CD14-positive monocyte (primary cell): ENCODE measurements around the gene TLNRD1. TPM values are rescaled to one million over a fixed set of nuclear protein-coding genes. Genes with fewer than 3 reads are reported as not detected.

Source experiments
- DNase-seq, 3 donors: peaks; one replicate each; pipeline ENCODE4 v3.0.0-alpha.2; 2011 to 2022
- H2AFZ ChIP-seq: 2 replicates; pipeline ENCODE4 v1.6.0; 2012; ENCODE audit warnings: mild to moderate bottlenecking, low read depth, low read length, inconsistent platforms; ENCODE audit not compliant: insufficient read depth, poor library complexity, severe bottlenecking
- H3K27ac ChIP-seq, 2 donors: 1 replicate in 1 of 2; 2 replicates in 1 of 2; pipeline ENCODE4 v1.5.1; 2012 to 2013; ENCODE audit warnings: low read length in 2 of 2, control low read depth in 1 of 2, inconsistent platforms in 1 of 2, low read depth in 1 of 2, mild to moderate bottlenecking in 1 of 2
- H3K27me3 ChIP-seq, 2 donors: one replicate each; pipeline versions ENCODE4 v1.6.0 to v1.6.1; 2011 to 2013; ENCODE audit warnings: low read length in 2 of 2; ENCODE audit not compliant: control insufficient read depth in 2 of 2, insufficient read depth in 2 of 2
- H3K36me3 ChIP-seq, 2 donors: replicated peaks in 1 of 2; 1 replicate in 1 of 2; 2 replicates in 1 of 2; pipeline versions ENCODE4 v1.5.1 to v1.6.1; 2012 to 2013; ENCODE audit warnings: low read length in 2 of 2, control low read depth in 1 of 2, inconsistent platforms in 1 of 2, mild to moderate bottlenecking in 1 of 2; ENCODE audit not compliant: insufficient read depth in 2 of 2, control insufficient read depth in 1 of 2
- H3K4me1 ChIP-seq, 2 donors: 1 replicate in 1 of 2; 2 replicates in 1 of 2; pipeline versions ENCODE4 v1.5.1 to v1.6.1; 2012 to 2013; ENCODE audit warnings: low read length in 2 of 2, control low read depth in 1 of 2, inconsistent platforms in 1 of 2, mild to moderate bottlenecking in 1 of 2, moderate library complexity in 1 of 2; ENCODE audit not compliant: insufficient read depth in 2 of 2, control insufficient read depth in 1 of 2
- H3K4me2 ChIP-seq: replicated peaks from 2 replicates; pipeline ENCODE3; 2012; ENCODE audit warnings: low read length, moderate library complexity, mild to moderate bottlenecking; ENCODE audit not compliant: poor library complexity, severe bottlenecking; ENCODE audit errors: extremely low read depth
- H3K4me3 ChIP-seq, 3 experiments: fragments of 200-600 bp in 1 of 3; sonication (generic) in 1 of 3; replicated peaks in 1 of 3; 1 replicate in 2 of 3; 2 replicates in 1 of 3; pipeline ENCODE4 v1.5.1; 2011 to 2013; ENCODE audit warnings: low read length in 3 of 3, mild to moderate bottlenecking in 3 of 3, control low read depth in 2 of 3, low read depth in 2 of 3, inconsistent platforms in 1 of 3, moderate library complexity in 1 of 3
- H3K79me2 ChIP-seq: 2 replicates; pipeline ENCODE4 v1.6.0; 2012; ENCODE audit warnings: mild to moderate bottlenecking, control low read depth, inconsistent platforms, low read length, moderate library complexity; ENCODE audit not compliant: insufficient read depth
- H3K9ac ChIP-seq: 2 replicates; pipeline ENCODE4 v1.6.0; 2017; ENCODE audit warnings: low read length, mild to moderate bottlenecking; ENCODE audit not compliant: insufficient read depth, poor library complexity, severe bottlenecking
- H3K9me3 ChIP-seq, 2 donors: replicated peaks in 1 of 2; 1 replicate in 1 of 2; 2 replicates in 1 of 2; pipeline versions ENCODE4 v1.5.1 to v1.6.1; 2012 to 2013; ENCODE audit warnings: low read length in 2 of 2, control low read depth in 1 of 2; ENCODE audit not compliant: control insufficient read depth in 1 of 2, insufficient read depth in 1 of 2
- H4K20me1 ChIP-seq: 2 replicates; pipeline ENCODE4 v1.6.0; 2012; ENCODE audit warnings: mild to moderate bottlenecking, low read length, control low read depth, moderate library complexity; ENCODE audit not compliant: insufficient read depth
- H3K27ac Mint-ChIP-seq, 7 donors: one replicate each; pipeline ENCODE4 v1.8.0; 2020; ENCODE audit warnings: mild to moderate bottlenecking in 7 of 7, mixed read lengths in 7 of 7, moderate library complexity in 6 of 7, inconsistent platforms in 2 of 7
- H3K27me3 Mint-ChIP-seq, 3 donors: one replicate each; pipeline ENCODE4 v1.8.0; 2021 to 2022; ENCODE audit warnings: low read depth in 3 of 3, mild to moderate bottlenecking in 3 of 3, mixed read lengths in 3 of 3, moderate library complexity in 3 of 3, inconsistent platforms in 1 of 3
- H3K36me3 Mint-ChIP-seq, 2 donors: one replicate each; pipeline ENCODE4 v1.8.0; 2020; ENCODE audit warnings: mixed read lengths in 2 of 2, inconsistent platforms in 1 of 2, mild to moderate bottlenecking in 1 of 2
- H3K4me1 Mint-ChIP-seq: one replicate; pipeline ENCODE4 v1.8.0; 2020; ENCODE audit warnings: mild to moderate bottlenecking, mixed read lengths
- H3K4me3 Mint-ChIP-seq, 2 donors: one replicate each; pipeline ENCODE4 v1.8.0; 2020; ENCODE audit warnings: mild to moderate bottlenecking in 2 of 2, mixed read lengths in 2 of 2, moderate library complexity in 1 of 2
- H3K9me3 Mint-ChIP-seq, 7 donors: one replicate each; pipeline ENCODE4 v1.8.0; 2020 to 2022; ENCODE audit warnings: mixed read lengths in 7 of 7, mild to moderate bottlenecking in 6 of 7, moderate library complexity in 6 of 7, inconsistent platforms in 2 of 7
- WGBS: methylation state at CpG from one replicate; pipeline ENCODE4 v1.1.5; 2013; ENCODE audit warnings: missing lambda C conversion rate; ENCODE audit not compliant: insufficient coverage; 5-methylcytosine and 5-hydroxymethylcytosine counted together
- intact Hi-C, 2 donors: fragments of 100-400 bp; cut with micrococcal nuclease; formaldehyde crosslinking; loops; one replicate each; pipeline versions ENCODE4 v1.15.0 to v1.15.1; 2023
- polyA plus RNA-seq, 3 donors: library from polyadenylated mRNA; depleted of rRNA in 1 of 3; unstranded in 2 of 3; stranded (reverse) in 1 of 3; fragments of 300-500 nt in 2 of 3; fragments of >200 nt in 1 of 3; fragmentation: Illumina TruSeq in 2 of 3; gene quantifications; 1 replicate in 2 of 3; 2 replicates in 1 of 3; pipeline ENCODE4 v1.2.3, GENCODE V29; 2012 to 2021
- TF ChIP-seq, protein P1 (sequence below): fragments of 200-600 bp; IDR thresholded peaks from one replicate; pipeline ENCODE4 v1.8.0; 2022; ENCODE audit warnings: antibody characterized with exemption, mild to moderate bottlenecking

Gene TLNRD1
- polyA plus RNA-seq, 3 donors: 2.6 to 12.6 (median 3.4) TPM

DNA sequence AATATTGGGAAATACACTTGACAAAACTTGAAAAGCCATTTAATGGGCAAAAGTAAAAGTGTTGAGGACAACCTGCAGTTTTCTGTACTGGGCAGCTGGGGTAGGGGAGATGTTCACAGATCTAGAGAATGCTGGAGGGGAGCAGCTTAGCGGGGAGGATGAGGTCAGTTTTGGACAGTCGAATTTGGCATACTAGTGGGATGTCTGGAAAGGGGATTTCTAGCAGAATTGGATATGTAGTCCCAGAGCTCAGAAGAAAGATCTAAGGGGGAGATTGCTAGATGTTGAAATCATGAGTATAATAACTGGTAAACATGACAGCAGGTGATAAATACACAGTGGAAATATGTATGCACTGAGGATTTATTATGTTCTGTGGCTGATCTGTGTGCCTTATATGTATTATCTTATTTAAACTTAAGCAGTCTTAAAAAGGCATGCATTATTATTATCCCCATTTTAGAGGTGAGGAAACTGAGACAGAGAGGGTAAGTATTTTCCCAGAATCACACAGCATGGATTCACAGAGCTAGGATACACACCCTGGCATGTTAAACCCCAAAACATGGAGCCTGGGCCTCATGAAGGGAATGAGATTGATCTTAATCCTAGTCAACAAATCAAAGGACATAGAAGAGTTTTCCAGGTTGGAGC lies 42.7 kb downstream of the TLNRD1 start:
- no peaks in the 10 kb centered on the region for H3K36me3 ChIP-seq
- H3K4me3 Mint-ChIP-seq: no peak overlapping the region
- no peaks in the 10 kb centered on the region for H3K9me3 ChIP-seq
- peaks cover 0 to 4% of the 10 kb centered on the region in 2 donors for H3K4me1 ChIP-seq
- H3K4me2 ChIP-seq: no peak overlapping the region
- H3K27me3 ChIP-seq: no peaks in the 10 kb centered on the region
- 97% methylated on average over 2 of the region's 2 CpGs for WGBS
- DNase-seq: no peak
- H4K20me1 ChIP-seq: no peaks in the 10 kb centered on the region
- no peaks in the 10 kb centered on the region for H3K36me3 Mint-ChIP-seq
- no peak overlapping the region for H3K27ac ChIP-seq
- no peak overlapping the region for H3K27ac Mint-ChIP-seq
- no peak overlapping the region for H2AFZ ChIP-seq
- TF ChIP-seq, protein P1, sequence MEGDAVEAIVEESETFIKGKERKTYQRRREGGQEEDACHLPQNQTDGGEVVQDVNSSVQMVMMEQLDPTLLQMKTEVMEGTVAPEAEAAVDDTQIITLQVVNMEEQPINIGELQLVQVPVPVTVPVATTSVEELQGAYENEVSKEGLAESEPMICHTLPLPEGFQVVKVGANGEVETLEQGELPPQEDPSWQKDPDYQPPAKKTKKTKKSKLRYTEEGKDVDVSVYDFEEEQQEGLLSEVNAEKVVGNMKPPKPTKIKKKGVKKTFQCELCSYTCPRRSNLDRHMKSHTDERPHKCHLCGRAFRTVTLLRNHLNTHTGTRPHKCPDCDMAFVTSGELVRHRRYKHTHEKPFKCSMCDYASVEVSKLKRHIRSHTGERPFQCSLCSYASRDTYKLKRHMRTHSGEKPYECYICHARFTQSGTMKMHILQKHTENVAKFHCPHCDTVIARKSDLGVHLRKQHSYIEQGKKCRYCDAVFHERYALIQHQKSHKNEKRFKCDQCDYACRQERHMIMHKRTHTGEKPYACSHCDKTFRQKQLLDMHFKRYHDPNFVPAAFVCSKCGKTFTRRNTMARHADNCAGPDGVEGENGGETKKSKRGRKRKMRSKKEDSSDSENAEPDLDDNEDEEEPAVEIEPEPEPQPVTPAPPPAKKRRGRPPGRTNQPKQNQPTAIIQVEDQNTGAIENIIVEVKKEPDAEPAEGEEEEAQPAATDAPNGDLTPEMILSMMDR: no peak
- peaks cover under 1 to 4% (median 4%) of the 10 kb centered on the region in 3 donors for H3K27me3 Mint-ChIP-seq
- no peak overlapping the region for H3K9ac ChIP-seq
- H3K9me3 Mint-ChIP-seq: peaks cover 0 to 10% (median 6%) of the 10 kb centered on the region in 7 donors
- peaks cover 6% of the 10 kb centered on the region for H3K4me1 Mint-ChIP-seq
- H3K79me2 ChIP-seq: no peaks in the 10 kb centered on the region
- no peak overlapping the region for H3K4me3 ChIP-seq
- intact Hi-C loops: no loop called here

DNA sequence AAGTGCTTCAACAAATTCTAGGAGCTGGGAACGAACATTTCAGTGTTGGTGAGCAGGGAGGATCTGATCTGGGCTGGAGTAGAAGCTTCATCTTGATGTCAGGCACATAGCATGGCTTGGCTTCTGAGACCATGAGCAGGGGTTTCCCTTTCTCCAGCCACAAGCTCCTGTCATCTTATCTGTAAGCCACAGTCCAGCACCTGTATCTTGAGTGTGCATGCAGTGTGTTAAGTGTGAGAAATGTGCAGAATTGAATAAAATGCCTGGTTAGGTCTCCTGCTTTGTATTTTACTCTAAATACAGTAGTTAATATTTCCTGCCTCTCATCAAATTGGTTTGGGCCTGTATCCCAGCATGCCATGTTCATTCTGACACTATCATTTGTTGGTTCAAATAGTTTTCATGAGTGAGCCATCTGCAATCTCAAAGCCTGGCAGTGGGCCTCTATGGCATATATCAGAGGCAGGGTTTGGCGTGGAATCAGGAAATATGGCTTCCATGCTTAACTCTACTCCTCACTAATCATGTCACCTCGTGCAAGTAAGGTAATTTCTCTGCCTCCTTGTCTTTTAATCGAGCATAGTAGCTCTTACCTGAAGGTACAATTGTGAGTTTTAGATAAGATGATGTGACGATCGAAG lies 43.3 kb downstream of the TLNRD1 start:
- Mint-ChIP-seq H3K9me3 (peaks cover 0 to 10% (median 6%) of the 10 kb centered on the region in 7 donors), H3K4me1 (peaks cover 4% of the 10 kb centered on the region), H3K4me3 (no peak overlapping the region), H3K27me3 (peaks cover 0 to 4% (median 4%) of the 10 kb centered on the region in 3 donors), H3K27ac (no peak overlapping the region), H3K36me3 (no peaks in the 10 kb centered on the region)
- no peaks in the 10 kb centered on the region for H3K79me2 ChIP-seq
- peaks cover 0 to 3% of the 10 kb centered on the region in 2 donors for H3K4me1 ChIP-seq
- intact Hi-C loops: no loop called here
- TF ChIP-seq, protein P1: no peak
- no peak overlapping the region for H3K27ac ChIP-seq
- H3K9me3 ChIP-seq: no peaks in the 10 kb centered on the region
- H3K4me3 ChIP-seq: no peak overlapping the region
- H4K20me1 ChIP-seq: no peaks in the 10 kb centered on the region
- no peaks in the 10 kb centered on the region for H3K36me3 ChIP-seq
- H3K27me3 ChIP-seq: no peaks in the 10 kb centered on the region
- H3K9ac ChIP-seq: no peak overlapping the region
- no peak overlapping the region for H3K4me2 ChIP-seq
- no peak overlapping the region for H2AFZ ChIP-seq
- no peak for DNase-seq
- WGBS: 100% methylated on average over 2 of the region's 6 CpGs
